NCI-H2029 treated with DMSO at 0.1 percent for 48 hours (cell line): ENCODE data around the gene PRUNE2.
"Not testable (repeated sequence)": the region's sequence is repeated elsewhere in the genome, so short reads cannot be mapped to it uniquely, and the experiment has no call there.

Source experiments
- DNase-seq: peaks from one replicate; lab custom pipeline; 2025; lab: John Stamatoyannopoulos, UW

PRUNE2 gene

GRCh38 chr9:76905791-76906646 is at the start of gene PRUNE2:
Gene PRUNE2 (minus strand): TSS chr9:76906114. CDS start chr9:76905963, 151 bp downstream.
- DNase-seq: peak; percentile 54

GRCh38 chr9:76955406-76955805 is 49.5 kb upstream of the PRUNE2 start:
- not testable (repeated sequence) for DNase-seq

- DNase-seq: no peak
Observed at GRCh38 chr9:76949865-76950264, 44.0 kb upstream of the PRUNE2 start.

GRCh38 chr9:76944011-76944410 is 38.1 kb upstream of the PRUNE2 start:
- no peak for DNase-seq

GRCh38 chr9:76943054-76943453 is 37.1 kb upstream of the PRUNE2 start:
- no peak for DNase-seq

- DNase-seq: no peak
Observed at GRCh38 chr9:76932757-76933156, 26.8 kb upstream of the PRUNE2 start.

GRCh38 chr9:76932265-76932664 is 26.4 kb upstream of the PRUNE2 start:
- no peak for DNase-seq

GRCh38 chr9:76927540-76928240 is 21.8 kb upstream of the PRUNE2 start:
- DNase-seq: no peak

- DNase-seq: no peak
Observed at GRCh38 chr9:76926846-76927245, 20.9 kb upstream of the PRUNE2 start.

GRCh38 chr9:76926324-76926741 is 20.4 kb upstream of the PRUNE2 start:
- DNase-seq: no peak

GRCh38 chr9:76921165-76921564 is 15.3 kb upstream of the PRUNE2 start:
- no peak for DNase-seq

- no peak for DNase-seq
Observed at GRCh38 chr9:76917299-76917698, 11.4 kb upstream of the PRUNE2 start.

- DNase-seq: no peak
Observed at GRCh38 chr9:76916231-76916630, 10.3 kb upstream of the PRUNE2 start.

- DNase-seq: no peak
Observed at GRCh38 chr9:76913467-76913866, 7.6 kb upstream of the PRUNE2 start.

GRCh38 chr9:76912636-76913275 is 6.8 kb upstream of the PRUNE2 start:
- no peak for DNase-seq

GRCh38 chr9:76911971-76912370 is 6.1 kb upstream of the PRUNE2 start:
- peak; percentile 72 for DNase-seq

- no peak for DNase-seq
Observed at GRCh38 chr9:76910861-76911260, 4.9 kb upstream of the PRUNE2 start.

GRCh38 chr9:76906647-76906975 is 697 bp upstream of the PRUNE2 start:
- no peak for DNase-seq

GRCh38 chr9:76904661-76905457 is 1.1 kb downstream of the PRUNE2 start:
- peak; percentile 38 for DNase-seq

- no peak for DNase-seq
Observed at GRCh38 chr9:76902395-76902794, 3.5 kb downstream of the PRUNE2 start.

GRCh38 chr9:76901801-76902200 is 4.1 kb downstream of the PRUNE2 start:
- no peak for DNase-seq

- no peak for DNase-seq
Observed at GRCh38 chr9:76900884-76901440, 5.0 kb downstream of the PRUNE2 start.
